Astrocyte of the hippocampus (primary cell): Measurements from ENCODE around the gene CMTR1.
"Not testable (repeated sequence)": the region's sequence is repeated elsewhere in the genome, so short reads cannot be mapped to it uniquely, and the experiment has no call there.

ENCODE experiments used
- DNase-seq: peaks from one replicate; pipeline ENCODE4 v3.0.0; 2011; ENCODE audit warnings: low read depth, low spot score

Gene CMTR1

DNA sequence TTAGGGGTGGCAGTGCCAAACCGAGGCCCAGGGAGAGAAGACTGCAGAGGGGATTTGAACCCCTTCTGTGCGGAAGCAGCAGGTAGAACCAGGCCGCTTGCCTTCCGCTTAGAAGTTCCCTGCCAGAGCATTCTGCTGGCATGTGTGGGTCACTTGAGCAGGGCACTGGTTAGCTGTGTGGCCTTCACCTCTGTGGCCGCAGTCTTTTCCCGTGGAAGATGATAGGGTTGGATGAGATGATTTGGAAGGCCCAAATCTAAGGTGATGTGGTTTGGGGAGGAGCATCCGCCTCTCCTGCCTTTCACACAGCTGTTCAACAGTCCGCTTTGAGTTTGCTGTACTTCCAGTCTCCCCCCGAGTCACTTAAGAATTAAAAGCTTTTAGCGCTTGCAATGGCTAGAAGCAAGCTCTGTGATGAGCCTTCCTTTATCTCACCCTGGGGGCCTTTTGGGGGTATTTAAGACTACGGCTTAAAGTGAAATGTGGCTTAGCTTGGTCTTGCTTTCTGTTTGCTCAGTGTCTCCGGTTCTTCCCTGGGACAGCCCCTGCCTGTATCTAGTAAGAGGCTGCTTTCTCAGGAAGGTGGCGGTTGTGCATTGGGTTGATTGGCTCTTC is 743 bp downstream of the CMTR1 start:
- peak; percentile 42 for DNase-seq

DNA sequence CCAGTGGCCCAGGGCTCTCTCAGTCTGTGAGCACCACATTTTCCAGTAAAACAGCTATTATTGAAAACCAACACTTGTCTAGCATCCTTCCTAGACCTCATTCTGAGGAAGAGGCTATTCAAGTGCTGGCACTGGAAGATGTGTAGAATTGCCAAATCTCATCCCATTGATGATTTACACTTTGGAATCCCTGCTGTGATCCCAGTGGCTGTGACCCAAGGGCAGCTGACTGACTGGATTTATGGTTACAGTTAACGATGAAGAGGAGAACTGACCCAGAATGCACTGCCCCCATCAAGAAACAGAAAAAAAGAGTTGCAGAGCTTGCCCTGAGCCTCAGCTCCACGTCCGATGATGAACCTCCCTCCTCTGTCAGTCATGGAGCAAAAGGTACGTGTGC is 2.4 kb downstream of the CMTR1 start:
- DNase-seq, result no peak

DNA sequence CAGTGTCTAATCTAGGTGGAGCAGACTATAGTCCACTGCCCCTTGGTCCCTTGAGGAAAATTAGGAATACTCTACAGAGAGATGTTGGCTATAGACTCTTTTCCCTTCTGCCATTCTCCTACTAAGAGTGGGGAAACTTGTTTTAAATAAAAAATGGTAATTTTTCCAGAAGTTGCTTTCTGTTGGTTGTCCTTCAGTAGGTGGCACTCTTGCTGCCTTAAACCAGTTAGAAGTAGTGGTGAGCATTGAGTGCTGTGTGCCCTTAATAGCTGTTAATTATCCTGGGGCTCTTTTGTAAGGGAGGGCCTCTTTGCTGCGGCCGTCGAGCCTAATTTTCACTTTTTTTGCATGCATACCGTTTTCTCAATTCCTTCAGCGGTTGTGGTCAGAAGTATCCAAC is 2.8 kb downstream of the CMTR1 start:
- DNase-seq, result peak; percentile 11

DNA sequence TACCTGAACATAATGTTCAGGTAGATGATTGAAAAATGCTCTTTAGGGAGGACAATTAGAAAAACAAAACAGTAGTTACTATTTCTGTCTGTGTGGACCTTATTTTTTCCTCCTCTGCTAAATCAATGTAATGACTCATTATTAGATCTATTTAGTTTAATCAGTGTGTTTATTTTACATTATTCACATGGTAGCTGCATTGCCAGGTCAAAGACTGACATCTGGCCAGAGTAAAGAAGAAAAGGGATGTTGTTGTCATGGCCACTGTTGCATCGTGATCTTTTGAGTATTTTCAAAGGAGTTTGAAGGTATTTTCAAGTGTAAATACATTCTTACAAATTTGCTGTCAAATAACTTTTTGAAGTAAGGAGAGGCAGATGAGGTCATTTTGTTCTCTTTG is 5.9 kb downstream of the CMTR1 start:
- no peak for DNase-seq

DNA sequence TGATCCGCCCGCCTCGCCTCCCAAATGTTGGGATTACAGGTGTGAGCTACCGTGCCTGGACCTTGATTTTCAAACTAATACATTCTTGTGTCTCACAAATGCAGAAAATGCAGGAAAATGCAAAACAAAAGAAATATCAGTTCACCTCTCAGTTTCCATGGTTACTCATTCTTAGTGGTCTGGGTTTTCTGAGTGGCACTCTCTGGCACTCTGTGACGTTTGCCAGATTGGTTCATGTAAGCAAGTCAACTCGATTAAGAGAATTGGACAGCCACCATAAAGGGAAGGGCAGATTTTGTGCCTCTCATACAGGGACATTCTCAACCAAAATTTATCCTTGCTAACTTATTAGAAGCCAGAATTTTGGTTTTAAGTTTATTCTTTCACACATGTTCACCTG is 8.6 kb downstream of the CMTR1 start:
- DNase-seq, result peak; percentile 59

DNA sequence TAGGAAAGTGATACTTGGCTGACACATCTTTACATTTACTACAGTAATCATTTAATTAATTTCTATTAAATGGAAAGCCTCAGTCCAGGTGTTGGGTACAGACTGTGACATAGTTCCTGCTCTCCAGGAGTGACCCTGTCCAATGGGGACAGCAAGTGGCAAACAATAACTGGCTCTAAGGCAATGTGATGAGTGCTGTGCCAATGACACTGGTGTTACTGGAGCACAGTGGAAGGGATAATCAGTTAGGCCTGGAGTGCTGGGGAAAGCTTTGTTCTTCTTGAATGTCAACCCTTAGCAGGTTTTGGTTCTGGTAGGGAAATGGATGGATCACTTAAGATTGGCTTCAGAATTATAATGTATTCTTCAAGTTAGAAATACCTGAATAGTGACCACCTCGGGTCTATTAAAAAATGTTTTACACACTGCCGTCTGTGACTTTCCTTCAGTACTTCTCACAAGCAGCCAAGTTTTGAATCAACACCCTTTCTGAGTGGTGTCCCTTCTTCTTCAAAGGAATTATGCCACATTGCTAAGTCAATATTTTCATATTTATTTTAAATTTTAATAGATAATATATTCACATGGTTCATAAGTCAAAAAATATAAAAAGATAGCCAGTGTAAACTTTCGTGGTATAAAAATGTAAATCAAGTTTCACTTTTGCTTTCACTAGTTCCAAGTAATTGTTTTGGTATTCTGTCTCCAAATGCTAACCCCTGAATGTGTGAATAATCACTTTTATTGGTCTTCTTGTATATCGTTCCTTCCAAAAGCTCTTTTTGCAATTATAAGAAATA is 9.6 kb downstream of the CMTR1 start:
- DNase-seq, result no peak

DNA sequence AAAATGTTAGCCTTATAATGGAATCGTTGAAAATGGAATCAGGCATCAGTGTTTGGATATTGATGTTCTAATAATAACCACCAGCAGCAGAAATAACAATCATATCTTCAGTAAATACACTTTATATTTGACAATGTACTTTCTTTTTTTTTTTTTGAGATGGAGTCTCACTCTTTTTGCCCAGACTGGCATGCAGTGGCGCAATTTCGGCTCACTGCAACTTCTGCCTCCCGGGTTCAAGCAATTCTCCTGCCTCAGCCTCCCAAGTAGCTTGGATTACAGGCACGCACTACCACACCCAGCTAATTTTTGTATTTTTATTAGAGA is 10.2 kb downstream of the CMTR1 start:
- DNase-seq, result not testable (repeated sequence)

DNA sequence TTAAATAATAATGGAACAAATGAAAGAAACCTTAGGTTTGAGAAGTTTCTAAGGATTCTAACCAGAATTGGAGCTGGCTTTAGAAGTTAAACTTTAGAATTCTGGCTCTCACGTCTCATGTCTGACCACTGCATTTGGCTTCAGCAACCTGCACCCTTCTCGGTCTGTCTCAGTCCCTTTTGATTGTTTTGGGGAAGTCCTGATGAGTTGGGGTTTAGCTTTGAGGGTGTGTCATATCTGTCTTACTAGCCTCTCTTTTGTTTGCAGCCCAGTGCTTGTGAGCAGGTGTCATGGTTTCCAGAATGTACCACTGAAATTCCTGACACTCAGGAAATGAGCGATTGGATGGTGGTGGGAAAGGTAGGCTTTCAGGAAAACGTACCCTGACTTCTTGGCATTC is 17.0 kb downstream of the CMTR1 start:
- DNase-seq, result no peak

DNA sequence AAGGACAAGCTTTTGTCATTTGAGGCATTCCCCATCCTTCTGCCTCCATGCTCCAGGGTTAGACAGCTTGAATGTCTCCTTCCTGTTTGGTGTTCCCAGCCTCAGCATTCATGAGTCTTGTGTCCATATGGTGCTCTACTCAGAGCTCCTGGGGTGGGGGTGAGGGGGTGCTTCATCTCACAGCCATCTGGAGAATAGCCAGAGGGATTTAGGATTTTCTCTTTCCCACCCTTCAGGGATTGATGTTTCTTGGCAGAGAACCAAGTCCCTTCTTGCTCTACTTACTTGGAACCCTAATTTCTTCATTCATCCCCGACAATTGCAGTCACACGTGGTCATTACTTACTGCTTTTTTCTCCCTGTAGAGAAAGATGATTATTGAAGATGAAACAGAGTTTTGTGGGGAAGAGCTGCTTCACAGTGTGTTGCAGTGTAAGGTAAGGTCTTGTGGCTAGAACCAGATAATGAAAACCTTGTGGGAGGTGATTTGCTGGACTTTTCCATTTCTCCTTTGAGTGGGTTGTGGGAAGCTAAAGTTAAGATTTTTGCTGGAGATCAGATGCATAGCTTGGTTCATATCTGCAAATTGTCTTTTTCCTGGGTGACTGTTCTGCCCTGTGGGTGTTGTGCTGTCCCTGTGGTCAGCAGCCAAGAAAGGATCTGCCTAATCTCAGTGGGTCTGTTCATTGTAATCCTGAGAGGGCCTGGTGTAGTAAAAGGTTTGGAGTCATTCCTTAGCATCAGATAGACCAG is 18.6 kb downstream of the CMTR1 start:
- no peak for DNase-seq

DNA sequence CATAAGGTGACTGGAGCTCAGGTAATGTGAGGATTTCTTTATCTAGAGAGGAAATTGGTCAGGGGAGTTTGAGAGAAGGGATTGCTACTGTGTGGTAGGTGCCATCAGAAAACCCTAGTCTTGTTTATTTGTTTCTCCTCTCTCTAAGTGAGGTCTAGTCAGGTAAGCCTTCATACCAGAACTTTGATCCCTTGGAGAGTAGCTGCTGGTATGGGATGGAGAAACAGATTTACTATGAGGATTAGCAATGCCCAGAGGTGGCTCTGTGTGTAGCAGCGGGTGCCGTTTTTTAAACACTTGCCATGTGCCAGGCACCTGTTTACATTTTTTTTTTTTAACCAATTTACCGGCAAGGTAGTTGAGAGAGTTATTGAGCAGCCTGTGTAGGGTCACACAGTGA is 19.5 kb downstream of the CMTR1 start:
- DNase-seq, result no peak

DNA sequence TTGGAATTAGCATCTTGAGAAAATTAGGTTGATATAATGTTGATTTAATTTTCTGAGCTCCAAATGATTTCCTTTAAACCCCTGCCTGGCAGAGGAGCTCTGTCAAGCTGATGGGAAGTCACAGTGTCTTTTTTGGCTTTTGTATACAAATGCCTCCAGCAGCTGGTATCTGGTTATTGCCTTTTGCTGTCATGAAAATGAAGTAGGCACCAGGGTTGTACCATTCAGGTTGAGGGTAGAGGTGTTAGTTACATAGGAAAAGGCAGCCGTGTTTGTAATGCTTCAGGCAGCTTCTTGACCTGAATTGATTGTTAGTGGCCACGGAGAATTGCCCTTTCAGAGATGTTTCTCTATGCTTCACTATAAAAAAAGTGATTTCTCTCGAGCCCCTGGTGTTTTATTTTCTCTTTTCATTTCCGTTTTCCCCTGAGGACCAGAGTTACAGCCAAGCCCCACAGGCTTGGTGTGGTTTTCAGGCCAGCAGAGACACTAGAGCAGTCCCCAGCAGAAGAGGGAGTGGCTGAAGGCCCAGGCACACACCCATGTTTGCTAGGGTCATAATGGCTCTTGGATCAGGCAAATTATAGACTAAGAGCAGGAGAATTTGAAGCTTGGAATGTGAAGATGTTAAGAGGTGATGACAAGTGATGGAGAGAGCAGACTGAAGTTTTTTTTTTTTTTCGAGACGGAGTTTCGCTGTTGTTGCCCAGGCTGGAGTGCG is 21.6 kb downstream of the CMTR1 start:
- no peak for DNase-seq

DNA sequence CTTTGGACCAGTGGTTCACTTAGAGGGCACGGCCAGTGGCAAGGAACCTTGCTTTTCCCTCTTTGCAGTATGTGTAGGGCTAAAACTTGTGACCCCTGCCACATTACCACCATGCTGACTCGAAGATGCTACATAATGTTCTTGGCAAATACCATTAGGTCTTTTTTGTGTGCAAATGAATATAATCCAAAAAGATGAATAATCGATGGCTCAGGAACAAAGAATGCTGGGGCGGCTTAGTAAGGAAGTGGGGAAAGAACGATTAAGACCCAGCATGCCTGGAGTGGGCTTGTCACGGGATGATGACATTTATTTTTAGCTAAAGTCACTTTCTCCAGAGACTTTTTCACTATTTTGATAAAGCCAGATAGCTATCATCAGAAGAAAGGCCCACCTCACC is 23.1 kb downstream of the CMTR1 start:
- DNase-seq, result peak; percentile 43

DNA sequence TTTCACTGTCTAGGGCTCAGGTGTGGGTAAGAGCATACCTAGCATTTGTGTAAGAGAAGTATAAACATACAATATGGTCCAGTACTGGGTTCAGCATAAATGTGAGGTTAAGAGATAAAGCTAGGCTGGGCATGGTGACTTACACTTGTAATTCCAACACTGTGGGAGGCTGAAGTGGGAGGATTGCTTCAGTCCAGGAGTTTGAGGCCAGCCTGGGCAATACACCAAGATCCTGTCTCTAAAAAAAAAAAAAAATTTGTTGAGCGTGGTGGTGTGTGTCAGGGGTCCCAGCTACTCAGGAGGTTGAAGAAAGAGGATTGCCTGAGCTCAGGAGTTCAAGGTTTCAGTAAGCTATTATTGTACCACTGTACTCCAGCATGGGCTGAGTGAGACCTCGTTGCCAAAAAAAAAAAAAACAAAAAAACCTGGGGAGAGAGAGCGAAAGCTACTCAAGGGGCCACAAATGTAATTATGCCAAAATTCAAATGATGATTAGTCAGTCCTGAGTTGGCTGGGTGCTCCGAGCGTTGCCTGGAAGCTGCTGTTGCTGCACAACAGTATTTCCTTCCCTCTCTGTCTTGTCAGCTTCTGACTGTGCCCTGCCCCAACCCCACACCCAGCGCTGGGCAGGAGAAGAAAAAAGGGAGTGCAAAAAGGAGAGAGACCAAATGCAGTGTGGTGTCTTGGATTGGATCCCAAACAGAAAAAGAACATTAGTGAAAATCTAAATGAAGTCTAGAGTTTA is 24.0 kb downstream of the CMTR1 start:
- peak; percentile 89 for DNase-seq

DNA sequence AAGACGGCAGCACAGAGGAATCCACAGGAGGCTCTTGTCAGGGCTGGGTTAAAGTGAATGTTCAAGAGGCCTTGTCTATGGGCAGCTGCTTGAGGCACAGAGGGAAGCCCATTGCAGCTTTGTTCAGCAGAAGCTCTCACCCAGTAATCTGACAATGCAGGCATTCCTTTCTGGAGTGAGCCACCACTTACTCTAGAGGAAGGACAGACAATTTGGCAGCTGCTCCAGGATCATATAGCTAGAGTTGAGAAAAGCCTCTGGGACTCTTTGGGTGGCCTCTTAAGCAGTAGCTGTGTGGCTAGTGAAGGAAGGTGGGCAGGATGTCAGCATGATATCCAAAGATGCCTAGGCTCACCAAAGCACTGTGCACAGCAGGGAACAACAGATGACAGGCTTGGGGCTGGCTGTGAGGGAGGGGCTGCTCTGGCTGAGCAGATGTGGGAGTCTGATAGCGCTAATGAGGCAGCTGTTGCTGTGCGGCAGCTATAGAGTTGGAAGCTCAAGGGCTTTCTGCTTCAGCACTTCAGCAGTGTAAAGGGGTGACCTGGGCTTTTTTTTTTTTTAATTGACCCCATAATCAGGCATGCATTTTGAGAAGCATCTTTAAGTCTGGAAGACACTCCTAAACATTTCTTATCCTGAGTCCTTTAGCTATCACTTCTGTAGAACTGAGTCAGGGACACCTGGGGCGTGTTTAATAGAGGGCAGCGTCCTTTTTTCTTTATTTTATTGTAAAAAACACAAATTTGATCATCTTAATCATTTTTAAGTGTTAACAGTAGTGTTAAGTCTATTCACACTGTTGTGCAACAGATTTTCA is 27.2 kb downstream of the CMTR1 start:
- DNase-seq, result no peak

DNA sequence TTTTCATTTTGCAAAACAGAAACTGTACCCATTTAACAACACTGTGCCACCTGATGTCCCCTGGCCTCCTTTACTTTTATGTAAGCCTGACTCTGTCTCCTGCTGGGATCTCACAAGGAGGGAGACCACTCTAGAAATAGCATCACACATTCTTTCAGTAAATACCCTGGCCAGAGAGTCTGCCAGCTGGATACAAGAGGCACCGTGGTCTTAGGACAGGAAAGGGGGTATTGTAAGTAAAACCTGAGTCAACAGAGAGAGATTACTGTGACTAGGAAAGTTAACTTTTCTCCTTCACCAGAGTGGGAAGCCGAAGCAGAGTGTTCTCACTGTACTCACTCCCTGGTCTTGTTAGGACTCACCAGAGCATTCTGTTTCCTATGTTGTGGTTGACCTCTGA is 27.8 kb downstream of the CMTR1 start:
- DNase-seq, result peak; percentile 12

DNA sequence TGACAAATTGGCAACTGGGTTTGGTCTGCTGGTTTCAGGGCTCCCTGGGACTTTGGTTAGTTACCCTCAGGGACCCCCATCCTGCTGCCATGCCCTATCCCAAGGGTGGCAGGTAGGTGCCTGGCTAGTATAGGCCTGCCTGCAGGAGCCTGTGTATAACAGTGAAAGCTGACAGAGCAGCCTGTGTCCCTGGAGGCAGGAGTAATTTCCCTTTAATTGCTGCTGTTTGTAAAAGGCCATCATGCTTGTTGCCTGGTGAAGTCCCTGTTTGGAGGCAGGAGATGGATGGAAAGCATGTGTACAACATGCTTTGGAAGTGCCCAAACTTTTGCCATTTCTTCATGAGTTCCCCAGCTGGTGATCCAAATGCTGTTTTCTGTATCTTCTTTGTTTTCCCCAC is 30.1 kb downstream of the CMTR1 start:
- no peak for DNase-seq

DNA sequence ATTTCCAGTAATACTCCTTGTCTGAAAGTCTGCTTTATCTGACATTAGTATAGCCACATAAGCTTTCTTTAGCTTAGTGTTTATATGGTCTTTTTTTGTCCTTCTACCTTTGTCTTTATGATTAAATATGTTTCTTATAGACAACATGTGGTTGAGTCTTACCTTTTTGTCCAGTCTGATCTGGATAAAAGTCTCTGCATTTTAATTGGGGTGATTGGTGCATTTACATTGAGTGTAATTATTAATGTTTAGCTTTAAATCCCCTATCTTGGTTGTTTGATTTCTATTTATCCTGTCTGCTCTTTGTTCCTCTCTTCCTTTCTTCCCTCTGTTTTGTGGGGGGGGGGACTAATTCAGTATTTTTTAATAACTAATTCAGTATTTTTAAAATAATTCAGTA is 34.7 kb downstream of the CMTR1 start:
- no peak for DNase-seq

DNA sequence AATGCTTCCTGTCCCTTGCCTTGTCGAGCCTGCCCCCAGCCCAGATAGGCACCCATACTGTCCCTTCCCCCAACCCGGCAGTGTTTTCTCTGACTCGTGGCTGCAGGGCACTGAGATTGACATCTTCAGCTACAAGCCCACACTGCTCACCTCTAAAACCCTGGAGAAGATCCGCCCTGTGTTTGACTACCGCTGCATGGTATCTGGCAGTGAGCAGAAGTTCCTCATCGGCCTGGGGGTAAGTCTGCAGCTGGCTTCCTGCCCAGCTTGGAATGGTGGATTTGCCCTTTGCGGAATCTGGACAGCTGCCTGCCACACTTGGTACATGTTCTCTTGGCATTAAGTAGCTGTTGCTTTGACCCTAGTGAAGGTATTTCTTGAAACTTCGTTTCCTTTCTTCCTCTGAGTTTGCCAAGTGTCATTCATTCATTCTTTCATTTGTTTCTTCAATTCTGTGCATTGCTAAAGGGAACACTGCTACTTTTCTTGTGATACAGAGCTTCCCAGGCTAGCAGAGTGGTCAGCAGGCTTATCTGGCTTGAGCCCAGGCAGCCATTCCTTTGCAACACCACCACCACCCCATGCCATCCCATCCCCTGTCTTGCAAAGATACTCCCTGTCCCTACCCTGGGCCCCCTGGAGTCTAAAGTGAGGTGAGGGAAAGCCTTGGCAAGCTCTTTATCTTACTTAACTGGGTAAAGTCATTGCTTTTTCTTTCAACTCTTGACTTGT is 40.5 kb downstream of the CMTR1 start:
- DNase-seq, result peak; percentile 83

DNA sequence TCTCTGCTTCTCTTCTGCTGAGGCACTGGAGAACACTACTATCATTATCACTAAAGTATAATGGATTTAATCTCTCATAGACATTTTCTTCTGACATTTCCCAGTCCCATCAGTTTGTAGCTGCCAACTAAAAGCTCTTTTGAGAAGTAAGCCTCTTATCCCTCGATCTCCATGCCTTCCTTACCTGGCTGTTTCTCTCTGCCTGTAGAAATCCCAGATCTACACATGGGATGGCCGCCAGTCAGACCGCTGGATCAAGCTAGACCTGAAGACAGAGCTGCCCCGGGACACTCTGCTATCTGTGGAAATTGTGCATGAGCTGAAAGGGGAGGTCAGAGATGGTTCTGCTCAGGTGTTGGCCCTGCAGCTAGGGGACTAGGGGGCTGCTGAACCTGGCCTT is 41.3 kb downstream of the CMTR1 start:
- DNase-seq, result no peak

DNA sequence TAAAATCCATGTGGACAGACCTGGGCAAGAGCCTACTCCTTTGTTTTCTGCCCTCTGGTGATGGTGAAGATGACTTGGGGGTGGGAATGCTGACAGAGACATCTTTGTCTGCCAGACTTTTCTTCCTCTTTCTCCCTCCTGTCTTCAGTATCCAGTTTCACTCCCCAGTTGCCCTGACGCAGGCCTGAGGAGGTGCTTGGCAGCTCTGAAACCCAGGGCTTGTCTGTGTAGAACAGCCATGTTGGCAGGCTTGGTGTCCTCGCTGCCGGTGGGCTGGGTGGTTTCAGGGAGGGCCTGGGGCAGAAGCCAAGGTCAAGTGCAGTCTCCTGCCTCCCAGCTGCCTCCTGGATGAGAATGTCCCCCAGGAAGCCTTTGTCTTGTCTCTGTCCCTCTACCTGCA is 44.2 kb downstream of the CMTR1 start:
- no peak for DNase-seq
